GM18508 (cell line): Measurements from ENCODE around the gene SEPTIN12.
A peak's percentile ranks its signal among the peaks of the same experiment; 100 is the strongest.
"Not testable (repeated sequence)": the region's sequence is repeated elsewhere in the genome, so short reads cannot be mapped to it uniquely, and the experiment has no call there.

Experiments
- ATAC-seq: cut with Tn5 transposase; IDR thresholded peaks from one replicate; pipeline ENCODE4 v1.9.1; 2021; ENCODE audit warnings: moderate number of reproducible peaks; ENCODE audit not compliant: insufficient read depth, unreplicated experiment

Gene SEPTIN12

GRCh38 chr16:4788489-4788889 is 344 bp upstream of the SEPTIN12 start:
- no peak for ATAC-seq

- ATAC-seq, result no peak
Observed at GRCh38 chr16:4787068-4787467, 1.1 kb downstream of the SEPTIN12 start.

- ATAC-seq, result no peak
Observed at GRCh38 chr16:4785758-4786433, 2.2 kb downstream of the SEPTIN12 start.

- not testable (repeated sequence) for ATAC-seq
Observed at GRCh38 chr16:4784444-4784987, 3.6 kb downstream of the SEPTIN12 start.

GRCh38 chr16:4783951-4784336 is 4.2 kb downstream of the SEPTIN12 start:
- ATAC-seq, result no peak

- ATAC-seq, result no peak
Observed at GRCh38 chr16:4783251-4783950, 4.7 kb downstream of the SEPTIN12 start.

- ATAC-seq, result no peak
Observed at GRCh38 chr16:4780235-4780634, 7.9 kb downstream of the SEPTIN12 start.

GRCh38 chr16:4778050-4778392 is 10.1 kb downstream of the SEPTIN12 start:
- no peak for ATAC-seq

GRCh38 chr16:4777339-4778049 is 10.7 kb downstream of the SEPTIN12 start:
- no peak for ATAC-seq

- no peak for ATAC-seq
Observed at GRCh38 chr16:4776141-4776705, 11.9 kb downstream of the SEPTIN12 start.

GRCh38 chr16:4775005-4775404 is 13.1 kb downstream of the SEPTIN12 start:
- ATAC-seq, result no peak

GRCh38 chr16:4772351-4772750 is 15.8 kb downstream of the SEPTIN12 start:
- ATAC-seq, result no peak

- ATAC-seq, result no peak
Observed at GRCh38 chr16:4771646-4772045, 16.5 kb downstream of the SEPTIN12 start.

- ATAC-seq, result no peak
Observed at GRCh38 chr16:4769306-4769638, 18.9 kb downstream of the SEPTIN12 start.

GRCh38 chr16:4768549-4769305 is 19.4 kb downstream of the SEPTIN12 start:
- peak; percentile 37 for ATAC-seq

GRCh38 chr16:4767872-4768548 is 20.1 kb downstream of the SEPTIN12 start:
- ATAC-seq, result no peak

GRCh38 chr16:4766875-4767628 is 21.1 kb downstream of the SEPTIN12 start, which contains the start of gene ZNF500:
TSS of gene ZNF500 (minus strand) at chr16:4767162. CDS start at chr16:4765978, 1,184 bp downstream.
- ATAC-seq, result peak; percentile 60

- no peak for ATAC-seq
Observed at GRCh38 chr16:4765511-4766474, 22.4 kb downstream of the SEPTIN12 start.
